CD14-positive monocyte (primary cell): Measurements from ENCODE around the gene MARK4. TPM values are rescaled to one million over a fixed set of nuclear protein-coding genes. Genes with fewer than 3 reads are reported as not detected.

Experiments
- DNase-seq, 3 donors: peaks; one replicate each; pipeline ENCODE4 v3.0.0-alpha.2; 2011 to 2022
- H2AFZ ChIP-seq: 2 replicates; pipeline ENCODE4 v1.6.0; 2012; ENCODE audit warnings: mild to moderate bottlenecking, low read depth, low read length, inconsistent platforms; ENCODE audit not compliant: insufficient read depth, poor library complexity, severe bottlenecking
- H3K27ac ChIP-seq, 2 donors: 1 replicate in 1 of 2; 2 replicates in 1 of 2; pipeline ENCODE4 v1.5.1; 2012 to 2013; ENCODE audit warnings: low read length in 2 of 2, control low read depth in 1 of 2, inconsistent platforms in 1 of 2, low read depth in 1 of 2, mild to moderate bottlenecking in 1 of 2
- H3K27me3 ChIP-seq, 2 donors: one replicate each; pipeline versions ENCODE4 v1.6.0 to v1.6.1; 2011 to 2013; ENCODE audit warnings: low read length in 2 of 2; ENCODE audit not compliant: control insufficient read depth in 2 of 2, insufficient read depth in 2 of 2
- H3K36me3 ChIP-seq, 2 donors: replicated peaks in 1 of 2; 1 replicate in 1 of 2; 2 replicates in 1 of 2; pipeline versions ENCODE4 v1.5.1 to v1.6.1; 2012 to 2013; ENCODE audit warnings: low read length in 2 of 2, control low read depth in 1 of 2, inconsistent platforms in 1 of 2, mild to moderate bottlenecking in 1 of 2; ENCODE audit not compliant: insufficient read depth in 2 of 2, control insufficient read depth in 1 of 2
- H3K4me1 ChIP-seq, 2 donors: 1 replicate in 1 of 2; 2 replicates in 1 of 2; pipeline versions ENCODE4 v1.5.1 to v1.6.1; 2012 to 2013; ENCODE audit warnings: low read length in 2 of 2, control low read depth in 1 of 2, inconsistent platforms in 1 of 2, mild to moderate bottlenecking in 1 of 2, moderate library complexity in 1 of 2; ENCODE audit not compliant: insufficient read depth in 2 of 2, control insufficient read depth in 1 of 2
- H3K4me2 ChIP-seq: replicated peaks from 2 replicates; pipeline ENCODE3; 2012; ENCODE audit warnings: low read length, moderate library complexity, mild to moderate bottlenecking; ENCODE audit not compliant: poor library complexity, severe bottlenecking; ENCODE audit errors: extremely low read depth
- H3K4me3 ChIP-seq, 3 experiments: fragments of 200-600 bp in 1 of 3; sonication (generic) in 1 of 3; replicated peaks in 1 of 3; 1 replicate in 2 of 3; 2 replicates in 1 of 3; pipeline ENCODE4 v1.5.1; 2011 to 2013; ENCODE audit warnings: low read length in 3 of 3, mild to moderate bottlenecking in 3 of 3, control low read depth in 2 of 3, low read depth in 2 of 3, inconsistent platforms in 1 of 3, moderate library complexity in 1 of 3
- H3K79me2 ChIP-seq: 2 replicates; pipeline ENCODE4 v1.6.0; 2012; ENCODE audit warnings: mild to moderate bottlenecking, control low read depth, inconsistent platforms, low read length, moderate library complexity; ENCODE audit not compliant: insufficient read depth
- H3K9ac ChIP-seq: 2 replicates; pipeline ENCODE4 v1.6.0; 2017; ENCODE audit warnings: low read length, mild to moderate bottlenecking; ENCODE audit not compliant: insufficient read depth, poor library complexity, severe bottlenecking
- H3K9me3 ChIP-seq, 2 donors: replicated peaks in 1 of 2; 1 replicate in 1 of 2; 2 replicates in 1 of 2; pipeline versions ENCODE4 v1.5.1 to v1.6.1; 2012 to 2013; ENCODE audit warnings: low read length in 2 of 2, control low read depth in 1 of 2; ENCODE audit not compliant: control insufficient read depth in 1 of 2, insufficient read depth in 1 of 2
- H4K20me1 ChIP-seq: 2 replicates; pipeline ENCODE4 v1.6.0; 2012; ENCODE audit warnings: mild to moderate bottlenecking, low read length, control low read depth, moderate library complexity; ENCODE audit not compliant: insufficient read depth
- H3K27ac Mint-ChIP-seq, 7 donors: one replicate each; pipeline ENCODE4 v1.8.0; 2020; ENCODE audit warnings: mild to moderate bottlenecking in 7 of 7, mixed read lengths in 7 of 7, moderate library complexity in 6 of 7, inconsistent platforms in 2 of 7
- H3K27me3 Mint-ChIP-seq, 3 donors: one replicate each; pipeline ENCODE4 v1.8.0; 2021 to 2022; ENCODE audit warnings: low read depth in 3 of 3, mild to moderate bottlenecking in 3 of 3, mixed read lengths in 3 of 3, moderate library complexity in 3 of 3, inconsistent platforms in 1 of 3
- H3K36me3 Mint-ChIP-seq, 2 donors: one replicate each; pipeline ENCODE4 v1.8.0; 2020; ENCODE audit warnings: mixed read lengths in 2 of 2, inconsistent platforms in 1 of 2, mild to moderate bottlenecking in 1 of 2
- H3K4me1 Mint-ChIP-seq: one replicate; pipeline ENCODE4 v1.8.0; 2020; ENCODE audit warnings: mild to moderate bottlenecking, mixed read lengths
- H3K4me3 Mint-ChIP-seq, 2 donors: one replicate each; pipeline ENCODE4 v1.8.0; 2020; ENCODE audit warnings: mild to moderate bottlenecking in 2 of 2, mixed read lengths in 2 of 2, moderate library complexity in 1 of 2
- H3K9me3 Mint-ChIP-seq, 7 donors: one replicate each; pipeline ENCODE4 v1.8.0; 2020 to 2022; ENCODE audit warnings: mixed read lengths in 7 of 7, mild to moderate bottlenecking in 6 of 7, moderate library complexity in 6 of 7, inconsistent platforms in 2 of 7
- WGBS: methylation state at CpG from one replicate; pipeline ENCODE4 v1.1.5; 2013; ENCODE audit warnings: missing lambda C conversion rate; ENCODE audit not compliant: insufficient coverage; 5-methylcytosine and 5-hydroxymethylcytosine counted together
- intact Hi-C, 2 donors: fragments of 100-400 bp; cut with micrococcal nuclease; formaldehyde crosslinking; loops; one replicate each; pipeline versions ENCODE4 v1.15.0 to v1.15.1; 2023
- polyA minus RNA-seq: library from RNA; depleted of rRNA, polyadenylated mRNA; stranded (reverse); fragments of >200 nt; gene quantifications from 2 replicates; pipeline ENCODE4 v1.2.3, GENCODE V29; 2012
- polyA plus RNA-seq, 3 donors: library from polyadenylated mRNA; depleted of rRNA in 1 of 3; unstranded in 2 of 3; stranded (reverse) in 1 of 3; fragments of 300-500 nt in 2 of 3; fragments of >200 nt in 1 of 3; fragmentation: Illumina TruSeq in 2 of 3; gene quantifications; 1 replicate in 2 of 3; 2 replicates in 1 of 3; pipeline ENCODE4 v1.2.3, GENCODE V29; 2012 to 2021
- total RNA-seq, 12 experiments: library from RNA in 1 of 12; stranded (reverse) in 1 of 12; fragments of 120-200 nt in 1 of 12; gene quantifications; one replicate each; pipeline ENCODE4 v1.2.4 and lab custom pipeline; 2013 to 2026; ENCODE audit warnings: mixed read lengths in 6 of 12, inconsistent platforms in 1 of 12
- TF ChIP-seq, protein P1 (sequence below): fragments of 200-600 bp; IDR thresholded peaks from one replicate; pipeline ENCODE4 v1.8.0; 2022; ENCODE audit warnings: antibody characterized with exemption, mild to moderate bottlenecking

The MARK4 gene
- total RNA-seq (2013): 7.7 TPM
- polyA plus RNA-seq: 10 to 100 TPM in 1 of 3 donors, under 1 TPM in 2; 0.59 to 18.4 (median 0.69) TPM
- 15.2 and 17.7 TPM in 2 replicates for polyA minus RNA-seq
- total RNA-seq (lab: John Stamatoyannopoulos, UW): 11.5 to 48.1 (median 20.3) reads per million in 11 experiments

- under 1% methylated on average over 21 of the region's 58 CpGs for WGBS
- DNase-seq: peak; percentile 31 to 46 (median 40)
- intact Hi-C loops: no loop called here
- Histone ChIP-seq H2AFZ (peak within 1 kb of the TSS; percentile 95), H3K4me1 (peaks cover 29 to 42% of the 10 kb centered on the region in 2 donors), H3K9ac (peak within 1 kb of the TSS; percentile 75), H3K27ac (peak within 1 kb of the TSS in 1 of 2 donors; percentile 73), H3K27me3 (no peaks in the 10 kb centered on the region), H3K4me3 (peak within 1 kb of the TSS; percentile 82 to 87 (median 86)), H4K20me1 (peaks cover 36% of the 10 kb centered on the region), H3K9me3 (no peaks in the 10 kb centered on the region), H3K36me3 (no peaks in the 10 kb centered on the region), H3K79me2 (peaks cover 26% of the 10 kb centered on the region), H3K4me2 (peak within 1 kb of the TSS; percentile 77)
- TF ChIP-seq, protein P1, sequence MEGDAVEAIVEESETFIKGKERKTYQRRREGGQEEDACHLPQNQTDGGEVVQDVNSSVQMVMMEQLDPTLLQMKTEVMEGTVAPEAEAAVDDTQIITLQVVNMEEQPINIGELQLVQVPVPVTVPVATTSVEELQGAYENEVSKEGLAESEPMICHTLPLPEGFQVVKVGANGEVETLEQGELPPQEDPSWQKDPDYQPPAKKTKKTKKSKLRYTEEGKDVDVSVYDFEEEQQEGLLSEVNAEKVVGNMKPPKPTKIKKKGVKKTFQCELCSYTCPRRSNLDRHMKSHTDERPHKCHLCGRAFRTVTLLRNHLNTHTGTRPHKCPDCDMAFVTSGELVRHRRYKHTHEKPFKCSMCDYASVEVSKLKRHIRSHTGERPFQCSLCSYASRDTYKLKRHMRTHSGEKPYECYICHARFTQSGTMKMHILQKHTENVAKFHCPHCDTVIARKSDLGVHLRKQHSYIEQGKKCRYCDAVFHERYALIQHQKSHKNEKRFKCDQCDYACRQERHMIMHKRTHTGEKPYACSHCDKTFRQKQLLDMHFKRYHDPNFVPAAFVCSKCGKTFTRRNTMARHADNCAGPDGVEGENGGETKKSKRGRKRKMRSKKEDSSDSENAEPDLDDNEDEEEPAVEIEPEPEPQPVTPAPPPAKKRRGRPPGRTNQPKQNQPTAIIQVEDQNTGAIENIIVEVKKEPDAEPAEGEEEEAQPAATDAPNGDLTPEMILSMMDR: no peak
- H3K27ac Mint-ChIP-seq: peak within 1 kb of the TSS; percentile 47 to 97 (median 69)
- peaks cover 0 to 2% (median 0%) of the 10 kb centered on the region in 7 donors for H3K9me3 Mint-ChIP-seq
- H3K27me3 Mint-ChIP-seq: peaks cover 0 to 11% (median 4%) of the 10 kb centered on the region in 3 donors
- peak within 1 kb of the TSS; percentile 86 to 97 for H3K4me3 Mint-ChIP-seq
- H3K36me3 Mint-ChIP-seq: peaks cover 11 to 13% of the 10 kb centered on the region in 2 donors
- H3K4me1 Mint-ChIP-seq: peaks cover 36% of the 10 kb centered on the region
Observed at GRCh38 chr19:45250832-45251451, at the start of gene MARK4. Gene MARK4 (plus strand): TSS chr19:45251271. CDS start chr19:45251589, 318 bp downstream.

DNA sequence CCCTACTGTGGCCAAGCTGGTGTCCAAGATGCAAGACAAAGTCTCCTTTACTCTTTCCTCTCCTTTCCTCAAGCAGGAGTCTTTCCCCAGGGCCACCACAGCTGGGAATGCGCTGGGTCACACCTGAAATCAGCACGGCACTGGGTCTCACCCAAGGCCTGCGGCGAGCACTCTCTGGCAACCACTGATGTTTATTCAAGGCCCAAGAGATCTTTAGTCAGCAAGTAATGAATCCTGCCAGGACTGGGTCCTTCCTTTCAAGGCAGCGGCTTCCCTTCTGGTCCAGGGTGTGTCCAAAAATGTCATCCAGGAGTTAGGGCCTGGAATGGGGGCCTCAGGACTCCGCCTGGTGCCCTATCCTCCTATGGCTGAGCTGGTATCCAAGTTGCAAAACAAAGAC lies 48.4 kb upstream of the MARK4 start:
- no peaks in the 10 kb centered on the region for H3K36me3 ChIP-seq
- DNase-seq: no peak
- Mint-ChIP-seq H3K27me3 (peaks cover 0 to 10% (median 5%) of the 10 kb centered on the region in 3 donors), H3K4me1 (no peaks in the 10 kb centered on the region), H3K27ac (no peak overlapping the region), H3K4me3 (no peak overlapping the region), H3K9me3 (no peaks in the 10 kb centered on the region), H3K36me3 (no peaks in the 10 kb centered on the region)
- H3K4me3 ChIP-seq: no peak overlapping the region
- H3K79me2 ChIP-seq: no peaks in the 10 kb centered on the region
- TF ChIP-seq, protein P1: no peak
- H3K4me1 ChIP-seq: no peaks in the 10 kb centered on the region
- no peak overlapping the region for H3K27ac ChIP-seq
- H2AFZ ChIP-seq: no peak overlapping the region
- intact Hi-C loops: no loop called here
- no peaks in the 10 kb centered on the region for H3K27me3 ChIP-seq
- WGBS: 96% methylated on average over 6 of the region's 6 CpGs
- no peaks in the 10 kb centered on the region for H3K9me3 ChIP-seq
- no peaks in the 10 kb centered on the region for H4K20me1 ChIP-seq
- H3K9ac ChIP-seq: no peak overlapping the region
- no peak overlapping the region for H3K4me2 ChIP-seq
